Measurements from ENCODE around the gene S100A7A. TPM values are rescaled to one million over a fixed set of nuclear protein-coding genes. Genes with fewer than 3 reads are reported as not detected.

Gene S100A7A
- total RNA-seq, 1 experiment from 2014 or later, result not detected

- Mint-ChIP-seq H3K36me3 (peaks cover 5% of the 10 kb centered on the region), H3K27me3 (ENCODE audit: low read depth) (peaks cover 11% of the 10 kb centered on the region), H3K4me3 (peak overlapping the region; percentile 41), H3K4me1 (peaks cover 29% of the 10 kb centered on the region), H3K9me3 (peaks cover 20% of the 10 kb centered on the region), H3K27ac (peak overlapping the region; percentile 48; the same call in 1 of the 2 replicates)
- CTCF ChIA-PET, result interaction anchor here (0.6 to 5.1 kb wide), 28 partner anchors 9 to 168 kb away, joined by 3 to 85 read pairs (median 4); partner anchors contain the start of genes CHTOP, PGLYRP4, S100A13 and S100A8
- POLR2A ChIA-PET, result interaction anchor here (2.2 kb wide), 1 partner anchor 29 kb away, joined by 7 read pairs; no protein-coding TSS in a partner anchor
- peak; percentile 82 for DNase-seq (ENCODE audit: low spot score)
- peak; percentile 82 for ATAC-seq
- TF ChIP-seq TEAD4 (CRISPR knock-in tag; IDR thresholded peaks at IDR 0.05) (no peak), TEAD1 (CRISPR knock-in tag; IDR thresholded peaks at IDR 0.05) (no peak; the same call in 1 of the 2 replicates), E2F1 (CRISPR knock-in tag; IDR thresholded peaks at IDR 0.05) (no peak), GABPB1 (CRISPR knock-in tag; IDR thresholded peaks at IDR 0.05) (no peak), ZNF416 (CRISPR knock-in tag; IDR thresholded peaks at IDR 0.05) (no peak), KAT7 (CRISPR knock-in tag; IDR thresholded peaks at IDR 0.05; ENCODE audit: borderline replicate concordance) (no peak), HMGA2 (CRISPR knock-in tag; IDR thresholded peaks at IDR 0.05) (no peak), ZBTB21 (CRISPR knock-in tag; IDR thresholded peaks at IDR 0.05; ENCODE audit: borderline replicate concordance) (no peak), ZNF671 (CRISPR knock-in tag; IDR thresholded peaks at IDR 0.05) (no peak), GTF2I (CRISPR knock-in tag; conservative IDR thresholded peaks at IDR 0.05) (no peak), ERG (CRISPR knock-in tag; IDR thresholded peaks at IDR 0.05) (no peak), NFATC4 (CRISPR knock-in tag; IDR thresholded peaks at IDR 0.05) (no peak), ZNF423 (CRISPR knock-in tag; IDR thresholded peaks at IDR 0.05) (no peak), MYBL2 (CRISPR knock-in tag; IDR thresholded peaks at IDR 0.05) (0 out of 2 replicates have a peak, but pooled peaks have one; percentile 58), SMAD3 (CRISPR knock-in tag; IDR thresholded peaks at IDR 0.05; ENCODE audit: borderline replicate concordance) (no peak), CREM (CRISPR knock-in tag; IDR thresholded peaks at IDR 0.05) (no peak), AFF4 (CRISPR knock-in tag; IDR thresholded peaks at IDR 0.05; ENCODE audit: borderline replicate concordance) (no peak)
- TF ChIP-seq, protein P1, sequence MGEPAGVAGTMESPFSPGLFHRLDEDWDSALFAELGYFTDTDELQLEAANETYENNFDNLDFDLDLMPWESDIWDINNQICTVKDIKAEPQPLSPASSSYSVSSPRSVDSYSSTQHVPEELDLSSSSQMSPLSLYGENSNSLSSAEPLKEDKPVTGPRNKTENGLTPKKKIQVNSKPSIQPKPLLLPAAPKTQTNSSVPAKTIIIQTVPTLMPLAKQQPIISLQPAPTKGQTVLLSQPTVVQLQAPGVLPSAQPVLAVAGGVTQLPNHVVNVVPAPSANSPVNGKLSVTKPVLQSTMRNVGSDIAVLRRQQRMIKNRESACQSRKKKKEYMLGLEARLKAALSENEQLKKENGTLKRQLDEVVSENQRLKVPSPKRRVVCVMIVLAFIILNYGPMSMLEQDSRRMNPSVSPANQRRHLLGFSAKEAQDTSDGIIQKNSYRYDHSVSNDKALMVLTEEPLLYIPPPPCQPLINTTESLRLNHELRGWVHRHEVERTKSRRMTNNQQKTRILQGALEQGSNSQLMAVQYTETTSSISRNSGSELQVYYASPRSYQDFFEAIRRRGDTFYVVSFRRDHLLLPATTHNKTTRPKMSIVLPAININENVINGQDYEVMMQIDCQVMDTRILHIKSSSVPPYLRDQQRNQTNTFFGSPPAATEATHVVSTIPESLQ (CRISPR knock-in tag; IDR thresholded peaks at IDR 0.05), result no peak
- TF ChIP-seq, protein P2, sequence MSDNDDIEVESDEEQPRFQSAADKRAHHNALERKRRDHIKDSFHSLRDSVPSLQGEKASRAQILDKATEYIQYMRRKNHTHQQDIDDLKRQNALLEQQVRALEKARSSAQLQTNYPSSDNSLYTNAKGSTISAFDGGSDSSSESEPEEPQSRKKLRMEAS (CRISPR knock-in tag; IDR thresholded peaks at IDR 0.05), result peak; percentile 96
- TF ChIP-seq, protein P3, sequence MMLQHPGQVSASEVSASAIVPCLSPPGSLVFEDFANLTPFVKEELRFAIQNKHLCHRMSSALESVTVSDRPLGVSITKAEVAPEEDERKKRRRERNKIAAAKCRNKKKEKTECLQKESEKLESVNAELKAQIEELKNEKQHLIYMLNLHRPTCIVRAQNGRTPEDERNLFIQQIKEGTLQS (CRISPR knock-in tag; conservative IDR thresholded peaks at IDR 0.05), result no peak
- TF ChIP-seq, protein P4, sequence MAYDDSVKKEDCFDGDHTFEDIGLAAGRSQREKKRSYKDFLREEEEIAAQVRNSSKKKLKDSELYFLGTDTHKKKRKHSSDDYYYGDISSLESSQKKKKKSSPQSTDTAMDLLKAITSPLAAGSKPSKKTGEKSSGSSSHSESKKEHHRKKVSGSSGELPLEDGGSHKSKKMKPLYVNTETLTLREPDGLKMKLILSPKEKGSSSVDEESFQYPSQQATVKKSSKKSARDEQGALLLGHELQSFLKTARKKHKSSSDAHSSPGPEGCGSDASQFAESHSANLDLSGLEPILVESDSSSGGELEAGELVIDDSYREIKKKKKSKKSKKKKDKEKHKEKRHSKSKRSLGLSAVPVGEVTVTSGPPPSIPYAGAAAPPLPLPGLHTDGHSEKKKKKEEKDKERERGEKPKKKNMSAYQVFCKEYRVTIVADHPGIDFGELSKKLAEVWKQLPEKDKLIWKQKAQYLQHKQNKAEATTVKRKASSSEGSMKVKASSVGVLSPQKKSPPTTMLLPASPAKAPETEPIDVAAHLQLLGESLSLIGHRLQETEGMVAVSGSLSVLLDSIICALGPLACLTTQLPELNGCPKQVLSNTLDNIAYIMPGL (CRISPR knock-in tag; IDR thresholded peaks at IDR 0.05), result no peak
- TF ChIP-seq, protein P5, sequence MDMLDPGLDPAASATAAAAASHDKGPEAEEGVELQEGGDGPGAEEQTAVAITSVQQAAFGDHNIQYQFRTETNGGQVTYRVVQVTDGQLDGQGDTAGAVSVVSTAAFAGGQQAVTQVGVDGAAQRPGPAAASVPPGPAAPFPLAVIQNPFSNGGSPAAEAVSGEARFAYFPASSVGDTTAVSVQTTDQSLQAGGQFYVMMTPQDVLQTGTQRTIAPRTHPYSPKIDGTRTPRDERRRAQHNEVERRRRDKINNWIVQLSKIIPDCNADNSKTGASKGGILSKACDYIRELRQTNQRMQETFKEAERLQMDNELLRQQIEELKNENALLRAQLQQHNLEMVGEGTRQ (CRISPR knock-in tag; IDR thresholded peaks at IDR 0.05), result no peak; the same call in 1 of the 2 replicates
- TF ChIP-seq, protein P6, sequence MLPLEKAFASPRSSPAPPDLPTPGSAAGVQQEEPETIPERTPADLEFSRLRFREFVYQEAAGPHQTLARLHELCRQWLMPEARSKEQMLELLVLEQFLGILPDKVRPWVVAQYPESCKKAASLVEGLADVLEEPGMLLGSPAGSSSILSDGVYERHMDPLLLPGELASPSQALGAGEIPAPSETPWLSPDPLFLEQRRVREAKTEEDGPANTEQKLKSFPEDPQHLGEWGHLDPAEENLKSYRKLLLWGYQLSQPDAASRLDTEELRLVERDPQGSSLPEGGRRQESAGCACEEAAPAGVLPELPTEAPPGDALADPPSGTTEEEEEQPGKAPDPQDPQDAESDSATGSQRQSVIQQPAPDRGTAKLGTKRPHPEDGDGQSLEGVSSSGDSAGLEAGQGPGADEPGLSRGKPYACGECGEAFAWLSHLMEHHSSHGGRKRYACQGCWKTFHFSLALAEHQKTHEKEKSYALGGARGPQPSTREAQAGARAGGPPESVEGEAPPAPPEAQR (CRISPR knock-in tag; IDR thresholded peaks at IDR 0.05), result no peak
These were observed 49.7 kb downstream of the S100A7A start for GRCh38 chr1:153465811-153466636.

Data from WTC11 (cell line).